ENCODE measurements around the gene SLC7A5. TPM values are rescaled to one million over a fixed set of nuclear protein-coding genes. Genes with fewer than 3 reads are reported as not detected.
"Not testable (repeated sequence)": the region's sequence is repeated elsewhere in the genome, so short reads cannot be mapped to it uniquely, and the experiment has no call there.

The SLC7A5 gene
- total and polyA plus RNA-seq, 2 experiments from 2014 or later, result 5.4 to 8.2 TPM

GRCh38 chr16:87816507-87817100 lies 52.7 kb downstream of the SLC7A5 start:
- H3K36me3 ChIP-seq, result no peaks in the 10 kb centered on the region
- no peak for TF ChIP-seq CTCF (IDR thresholded peaks at IDR 0.05; ENCODE audit: low read depth, low read length)
- H3K27ac ChIP-seq, result no peak overlapping the region
- no peaks in the 10 kb centered on the region for H3K27me3 ChIP-seq
- no peak for DNase-seq (ENCODE audit: low read depth in 1 of 2, low spot score in 1 of 2)
- no peaks in the 10 kb centered on the region for H3K9me3 ChIP-seq (ENCODE audit: low read depth)
- H3K4me1 ChIP-seq (ENCODE audit: low read depth), result peaks cover 7% of the 10 kb centered on the region
- H3K4me3 ChIP-seq, result no peak overlapping the region

- H3K9me3 ChIP-seq (ENCODE audit: low read depth), result no peaks in the 10 kb centered on the region
- DNase-seq (ENCODE audit: low read depth in 1 of 2, low spot score in 1 of 2), result no peak
- no peaks in the 10 kb centered on the region for H3K36me3 ChIP-seq
- TF ChIP-seq CTCF (IDR thresholded peaks at IDR 0.05; ENCODE audit: low read depth, low read length), result no peak
- H3K4me3 ChIP-seq, result no peak overlapping the region
- no peak overlapping the region for H3K27ac ChIP-seq
- peaks cover 3% of the 10 kb centered on the region for H3K4me1 ChIP-seq (ENCODE audit: low read depth)
- H3K27me3 ChIP-seq, result no peaks in the 10 kb centered on the region
Measured at GRCh38 chr16:87815567-87815966, 53.7 kb downstream of the SLC7A5 start.

- no peak for TF ChIP-seq CTCF (IDR thresholded peaks at IDR 0.05; ENCODE audit: low read depth, low read length)
- no peaks in the 10 kb centered on the region for H3K27me3 ChIP-seq
- H3K27ac ChIP-seq, result no peak overlapping the region
- DNase-seq (ENCODE audit: low read depth in 1 of 2, low spot score in 1 of 2), result peak in 1 of 2 donors; percentile 28
- no peak overlapping the region for H3K4me3 ChIP-seq
- no peaks in the 10 kb centered on the region for H3K36me3 ChIP-seq
- H3K4me1 ChIP-seq (ENCODE audit: low read depth), result peaks cover 3% of the 10 kb centered on the region
- H3K9me3 ChIP-seq (ENCODE audit: low read depth), result no peaks in the 10 kb centered on the region
Measured at GRCh38 chr16:87812200-87812656, 57.1 kb downstream of the SLC7A5 start.

GRCh38 chr16:87811454-87811853 lies 57.9 kb downstream of the SLC7A5 start:
- DNase-seq (ENCODE audit: low read depth in 1 of 2, low spot score in 1 of 2); H3K9me3 ChIP-seq (ENCODE audit: low read depth); H3K4me3 ChIP-seq; H3K36me3 ChIP-seq; H3K27ac ChIP-seq; H3K4me1 ChIP-seq (ENCODE audit: low read depth); H3K27me3 ChIP-seq: not testable (repeated sequence)

GRCh38 chr16:87809150-87809902 lies 60.0 kb downstream of the SLC7A5 start:
- H3K27ac ChIP-seq, result no peak overlapping the region
- no peaks in the 10 kb centered on the region for H3K9me3 ChIP-seq (ENCODE audit: low read depth)
- H3K27me3 ChIP-seq, result no peaks in the 10 kb centered on the region
- H3K4me1 ChIP-seq (ENCODE audit: low read depth), result peaks cover 3% of the 10 kb centered on the region
- H3K4me3 ChIP-seq, result no peak overlapping the region
- no peak for TF ChIP-seq CTCF (IDR thresholded peaks at IDR 0.05; ENCODE audit: low read depth, low read length)
- H3K36me3 ChIP-seq, result no peaks in the 10 kb centered on the region
- DNase-seq (ENCODE audit: low read depth in 1 of 2, low spot score in 1 of 2), result peak in 1 of 2 donors; percentile 19

GRCh38 chr16:87808108-87808507 lies 61.2 kb downstream of the SLC7A5 start:
- no peak for DNase-seq (ENCODE audit: low read depth in 1 of 2, low spot score in 1 of 2)
- H3K4me3 ChIP-seq, result no peak overlapping the region

More at GRCh38 chr16:87808108-87808507, 61.2 kb downstream of the SLC7A5 start:
- H3K4me1 ChIP-seq (ENCODE audit: low read depth), result peaks cover 3% of the 10 kb centered on the region
- TF ChIP-seq CTCF (IDR thresholded peaks at IDR 0.05; ENCODE audit: low read depth, low read length), result no peak
- no peaks in the 10 kb centered on the region for H3K36me3 ChIP-seq
- H3K9me3 ChIP-seq (ENCODE audit: low read depth), result no peaks in the 10 kb centered on the region
- H3K27me3 ChIP-seq, result no peaks in the 10 kb centered on the region
- H3K27ac ChIP-seq, result no peak overlapping the region
